Fibroblast of the aortic adventitia (primary cell): ENCODE measurements around the gene FHIT. TPM values are rescaled to one million over a fixed set of nuclear protein-coding genes. Genes with fewer than 3 reads are reported as not detected.
A peak's percentile ranks its signal among the peaks of the same experiment; 100 is the strongest.

Experiments
- DNase-seq: peaks from one replicate; pipeline ENCODE4 v3.0.0-alpha.2; 2010; ENCODE audit warnings: low read depth
- H3K4me3 ChIP-seq: 2 replicates; pipeline ENCODE4 v1.5.1; 2011; ENCODE audit warnings: low read depth, mild to moderate bottlenecking, control low read depth, low read length, moderate library complexity
- total RNA-seq: library from RNA; depleted of rRNA; stranded (reverse); fragments of >200 nt; gene quantifications from 2 replicates; pipeline ENCODE4 v1.2.3, GENCODE V29; 2012; ENCODE audit warnings: low replicate concordance
- TF ChIP-seq, protein P1 (sequence below): IDR thresholded peaks from 2 replicates; pipeline ENCODE4 v1.5.1; 2011; ENCODE audit warnings: mild to moderate bottlenecking, low read length, control low read depth, inconsistent platforms; ENCODE audit not compliant: insufficient read depth

Gene FHIT
- total RNA-seq, 1 donor = 1.5 TPM

DNA sequence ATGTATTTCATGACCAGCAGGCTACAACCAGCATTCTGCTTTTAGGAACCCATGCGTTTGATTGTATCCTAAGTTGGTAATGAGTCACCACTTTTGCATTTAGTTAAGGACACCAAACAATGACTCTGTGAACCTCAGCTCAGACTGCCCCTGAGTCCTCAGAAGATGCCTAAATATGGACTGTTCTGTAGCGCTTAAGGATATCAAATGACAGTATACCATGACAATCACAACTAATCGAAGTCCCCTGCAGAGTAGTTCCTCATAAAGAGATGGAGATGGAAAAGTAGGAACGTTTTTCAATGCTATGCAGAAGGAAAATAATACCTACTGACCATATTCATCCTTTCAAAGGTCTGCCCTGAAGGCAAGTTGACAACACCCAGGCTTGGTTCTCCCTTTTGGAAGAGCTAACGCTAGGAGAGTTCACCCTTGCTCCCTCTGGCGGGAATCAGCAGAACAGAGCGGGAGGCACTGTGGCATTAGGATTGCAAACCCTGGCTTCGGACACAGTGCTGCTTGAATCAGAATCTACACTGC is 508.6 kb downstream of the FHIT start:
- DNase-seq = peak; percentile 26
- H3K4me3 ChIP-seq = no peak overlapping the region
- TF ChIP-seq, protein P1, sequence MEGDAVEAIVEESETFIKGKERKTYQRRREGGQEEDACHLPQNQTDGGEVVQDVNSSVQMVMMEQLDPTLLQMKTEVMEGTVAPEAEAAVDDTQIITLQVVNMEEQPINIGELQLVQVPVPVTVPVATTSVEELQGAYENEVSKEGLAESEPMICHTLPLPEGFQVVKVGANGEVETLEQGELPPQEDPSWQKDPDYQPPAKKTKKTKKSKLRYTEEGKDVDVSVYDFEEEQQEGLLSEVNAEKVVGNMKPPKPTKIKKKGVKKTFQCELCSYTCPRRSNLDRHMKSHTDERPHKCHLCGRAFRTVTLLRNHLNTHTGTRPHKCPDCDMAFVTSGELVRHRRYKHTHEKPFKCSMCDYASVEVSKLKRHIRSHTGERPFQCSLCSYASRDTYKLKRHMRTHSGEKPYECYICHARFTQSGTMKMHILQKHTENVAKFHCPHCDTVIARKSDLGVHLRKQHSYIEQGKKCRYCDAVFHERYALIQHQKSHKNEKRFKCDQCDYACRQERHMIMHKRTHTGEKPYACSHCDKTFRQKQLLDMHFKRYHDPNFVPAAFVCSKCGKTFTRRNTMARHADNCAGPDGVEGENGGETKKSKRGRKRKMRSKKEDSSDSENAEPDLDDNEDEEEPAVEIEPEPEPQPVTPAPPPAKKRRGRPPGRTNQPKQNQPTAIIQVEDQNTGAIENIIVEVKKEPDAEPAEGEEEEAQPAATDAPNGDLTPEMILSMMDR = peak; percentile 55

GRCh38 chr3:60737633-60738399 is 513.4 kb downstream of the FHIT start:
- TF ChIP-seq, protein P1 = no peak
- H3K4me3 ChIP-seq = no peak overlapping the region
- no peak for DNase-seq

- H3K4me3 ChIP-seq = no peak overlapping the region
- no peak for DNase-seq
These were observed 520.9 kb downstream of the FHIT start for GRCh38 chr3:60730371-60730770.

GRCh38 chr3:60729056-60729455 is 522.2 kb downstream of the FHIT start:
- no peak overlapping the region for H3K4me3 ChIP-seq
- TF ChIP-seq, protein P1 = no peak
- DNase-seq = no peak

More at GRCh38 chr3:60730371-60730770, 520.9 kb downstream of the FHIT start:
- TF ChIP-seq, protein P1 = no peak

DNA sequence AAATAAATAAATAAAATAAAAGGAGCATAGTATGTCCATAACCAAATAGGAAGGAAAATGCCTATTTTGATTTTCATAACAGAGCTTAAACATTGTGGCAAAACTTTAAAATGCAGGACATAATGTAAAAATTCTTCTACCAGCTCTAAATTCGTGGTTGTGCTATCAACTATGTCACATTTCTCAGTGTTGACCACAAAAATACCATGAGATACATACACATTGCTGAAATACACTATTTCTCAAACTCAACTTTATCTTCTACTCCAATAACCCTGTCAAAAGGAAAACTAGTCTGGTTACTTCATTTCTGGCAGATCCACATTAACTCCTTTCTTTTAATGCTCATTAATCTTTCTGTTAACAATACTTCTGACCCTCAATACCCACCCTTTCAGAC is 523.2 kb downstream of the FHIT start:
- H3K4me3 ChIP-seq = no peak overlapping the region
- no peak for DNase-seq
- TF ChIP-seq, protein P1 = no peak

DNA sequence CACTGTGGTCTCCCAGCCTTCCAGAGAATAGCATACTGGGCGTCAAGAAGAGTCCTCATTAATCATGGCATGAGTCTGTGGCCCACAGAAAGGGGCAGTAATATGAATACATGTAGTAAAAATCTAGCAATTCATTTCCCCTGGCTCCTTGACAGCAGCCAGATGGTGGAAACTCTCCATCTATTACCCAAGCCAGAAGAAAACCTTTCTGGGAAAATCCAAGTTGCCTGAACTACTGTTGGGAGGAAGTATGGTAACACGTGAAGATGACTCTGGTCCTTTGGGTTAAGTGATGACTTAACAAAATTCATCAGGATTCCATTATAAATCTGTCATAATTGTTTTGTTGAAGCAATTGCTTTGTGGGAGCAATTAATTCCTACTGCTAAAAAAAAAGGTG is 530.5 kb downstream of the FHIT start:
- H3K4me3 ChIP-seq = no peak overlapping the region
- peak; percentile 61 for DNase-seq
- TF ChIP-seq, protein P1 = no peak
